NCI-H128 (cell line): ENCODE data around the gene KRT25.

Source experiments
- DNase-seq: peaks from one replicate; lab custom pipeline; 2025; ENCODE audit not compliant: unreplicated experiment; lab: John Stamatoyannopoulos, UW

Gene KRT25

GRCh38 chr17:40755231-40755630, at the start of gene KRT25:
TSS of gene KRT25 (minus strand) at chr17:40755331. CDS start at chr17:40755271, 60 bp downstream.
- no peak for DNase-seq

GRCh38 chr17:40803617-40804082, 48.5 kb upstream of the KRT25 start:
- DNase-seq = peak; percentile 49

- DNase-seq = no peak
Measured at GRCh38 chr17:40801157-40801556, 46.0 kb upstream of the KRT25 start.

GRCh38 chr17:40800381-40800780, 45.2 kb upstream of the KRT25 start:
- DNase-seq = no peak

GRCh38 chr17:40799859-40800258, 44.7 kb upstream of the KRT25 start, which contains the start of gene KRT28:
TSS of gene KRT28 (minus strand) at chr17:40799959. CDS start at chr17:40799893, 66 bp downstream.
- DNase-seq = no peak

GRCh38 chr17:40796846-40797245, 41.7 kb upstream of the KRT25 start:
- DNase-seq = no peak

- DNase-seq = no peak
Measured at GRCh38 chr17:40795019-40795667, 40.0 kb upstream of the KRT25 start.

GRCh38 chr17:40794466-40794865, 39.3 kb upstream of the KRT25 start:
- DNase-seq = no peak

- no peak for DNase-seq
Measured at GRCh38 chr17:40793832-40794231, 38.7 kb upstream of the KRT25 start.

GRCh38 chr17:40791787-40792436, 36.8 kb upstream of the KRT25 start:
- no peak for DNase-seq

- no peak for DNase-seq
Measured at GRCh38 chr17:40791111-40791510, 36.0 kb upstream of the KRT25 start.

GRCh38 chr17:40782450-40782849, 27.3 kb upstream of the KRT25 start, which contains the start of gene KRT27:
TSS of gene KRT27 (minus strand) at chr17:40782550. CDS start at chr17:40782493, 57 bp downstream.
- DNase-seq = no peak

- DNase-seq = no peak
Measured at GRCh38 chr17:40779181-40779909, 24.2 kb upstream of the KRT25 start.

GRCh38 chr17:40778461-40778860, 23.3 kb upstream of the KRT25 start:
- no peak for DNase-seq

- no peak for DNase-seq
Measured at GRCh38 chr17:40777971-40778370, 22.8 kb upstream of the KRT25 start.

- no peak for DNase-seq
Measured at GRCh38 chr17:40777459-40777858, 22.3 kb upstream of the KRT25 start.

- no peak for DNase-seq
Measured at GRCh38 chr17:40775945-40776344, 20.8 kb upstream of the KRT25 start.

- DNase-seq = no peak
Measured at GRCh38 chr17:40772101-40772500, 17.0 kb upstream of the KRT25 start, which contains the start of gene KRT26. TSS of gene KRT26 (minus strand) at chr17:40772201. CDS start at chr17:40772113, 88 bp downstream.

GRCh38 chr17:40765657-40766056, 10.5 kb upstream of the KRT25 start:
- no peak for DNase-seq

- DNase-seq = no peak
Measured at GRCh38 chr17:40763752-40764151, 8.6 kb upstream of the KRT25 start.

GRCh38 chr17:40760105-40761016, 5.2 kb upstream of the KRT25 start:
- no peak for DNase-seq
